Measurements from ENCODE around the gene SDF4.

Gene SDF4

DNA sequence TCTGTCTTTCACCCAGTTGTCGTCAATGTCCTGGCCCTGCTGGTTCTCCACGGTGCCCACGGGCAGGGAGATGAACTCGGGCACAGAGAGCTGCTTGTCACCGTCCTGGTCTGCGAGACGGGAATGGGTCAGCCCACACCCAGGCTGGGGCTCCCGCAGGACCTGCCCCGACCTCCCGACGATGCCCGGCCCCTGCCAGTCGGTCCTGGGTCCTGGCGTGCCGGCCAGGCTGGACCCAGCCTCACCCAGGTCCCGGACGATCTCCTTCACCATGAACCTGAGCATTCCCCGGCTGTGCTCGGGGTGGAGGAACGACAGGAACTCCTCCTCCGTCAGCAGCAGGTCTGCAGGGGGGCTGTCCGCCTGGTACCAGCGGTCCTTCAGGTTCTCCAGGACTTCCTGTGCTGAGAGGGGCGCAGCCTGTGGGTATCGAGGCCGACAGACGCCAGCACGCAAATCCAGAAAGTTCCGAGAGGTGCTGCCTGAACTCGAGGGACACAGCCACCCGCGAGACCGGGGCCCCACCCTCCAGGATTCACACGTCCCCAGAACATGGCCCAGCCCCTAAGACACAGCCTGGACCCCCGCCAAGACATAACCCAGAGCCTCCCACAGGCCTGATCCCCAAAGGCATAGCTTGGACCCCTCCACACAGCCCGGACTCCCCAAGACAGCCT lies 13.1 kb downstream of the SDF4 start:
- H3K4me3 ChIP-seq (ENCODE audit: control insufficient read depth, low read depth, low read length): no peak overlapping the region
- DNase-seq (ENCODE audit: low read depth): no peak
- TF ChIP-seq CTCF (IDR thresholded peaks at IDR 0.05; ENCODE audit: control insufficient read depth, insufficient read depth, low read depth, low read length, missing control alignments): no peak

GRCh38 chr1:1217621-1218523 lies 13.9 kb downstream of the SDF4 start:
- TF ChIP-seq CTCF (IDR thresholded peaks at IDR 0.05; ENCODE audit: control insufficient read depth, insufficient read depth, low read depth, low read length, missing control alignments): no peak
- no peak overlapping the region for H3K4me3 ChIP-seq (ENCODE audit: control insufficient read depth, low read depth, low read length)
- no peak for DNase-seq (ENCODE audit: low read depth)

DNA sequence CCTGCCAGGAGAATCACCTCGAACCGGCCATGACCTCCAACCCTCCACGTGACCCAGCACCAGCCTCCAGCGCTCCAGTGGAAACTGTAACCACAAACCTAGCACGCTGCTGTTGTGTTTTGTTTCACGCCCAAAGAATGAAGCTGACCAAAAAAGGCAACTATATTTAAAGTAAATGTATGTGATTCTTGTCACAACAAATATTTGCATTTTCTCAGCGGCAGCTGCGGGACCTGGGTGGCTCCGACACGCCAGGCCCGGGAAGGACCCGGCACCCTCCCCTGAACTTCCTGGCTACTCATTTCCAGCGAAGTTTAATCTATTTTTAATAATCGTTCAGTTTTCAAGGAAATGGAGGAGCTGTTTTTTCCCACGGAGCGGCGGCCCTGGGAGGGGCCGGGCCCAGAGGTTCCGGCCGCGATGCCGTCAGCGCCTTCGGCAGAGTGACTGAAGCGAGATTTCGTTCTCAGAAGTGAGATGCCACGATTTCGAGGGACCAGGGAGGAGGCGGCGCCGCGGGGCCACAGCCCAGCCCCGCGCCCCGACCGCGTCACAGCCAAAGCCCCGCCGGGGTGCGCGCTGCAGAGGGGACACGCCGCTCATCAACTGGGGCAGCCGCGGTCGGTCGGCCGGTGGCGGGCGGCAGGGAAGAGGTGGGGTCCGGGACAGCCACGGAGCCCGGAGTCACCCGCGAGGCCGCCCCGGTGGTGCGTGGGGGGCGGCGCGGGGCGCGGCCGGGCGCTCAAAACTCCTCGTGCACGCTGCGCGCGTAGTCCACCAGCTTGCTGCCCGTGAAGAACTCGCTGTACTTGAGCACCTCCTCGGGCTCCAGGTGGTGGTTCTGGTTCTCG lies 14.8 kb downstream of the SDF4 start:
- H3K4me3 ChIP-seq (ENCODE audit: control insufficient read depth, low read depth, low read length): no peak overlapping the region
- DNase-seq (ENCODE audit: low read depth): no peak

GRCh38 chr1:1215881-1216605 lies 15.8 kb downstream of the SDF4 start:
- no peak for DNase-seq (ENCODE audit: low read depth)
- no peak overlapping the region for H3K4me3 ChIP-seq (ENCODE audit: control insufficient read depth, low read depth, low read length)
- no peak for TF ChIP-seq CTCF (IDR thresholded peaks at IDR 0.05; ENCODE audit: control insufficient read depth, insufficient read depth, low read depth, low read length, missing control alignments)

More for the DNA sequence above, 14.8 kb downstream of the SDF4 start:
- no peak for TF ChIP-seq CTCF (IDR thresholded peaks at IDR 0.05; ENCODE audit: control insufficient read depth, insufficient read depth, low read depth, low read length, missing control alignments)

- no peak for DNase-seq (ENCODE audit: low read depth)
- TF ChIP-seq CTCF (IDR thresholded peaks at IDR 0.05; ENCODE audit: control insufficient read depth, insufficient read depth, low read depth, low read length, missing control alignments): no peak
- no peak overlapping the region for H3K4me3 ChIP-seq (ENCODE audit: control insufficient read depth, low read depth, low read length)
Measured at GRCh38 chr1:1215080-1215676, 16.6 kb downstream of the SDF4 start.
